HG03469 (cell line): ENCODE data around the gene ANKRD9.

Source experiments
- ATAC-seq: cut with Tn5 transposase; IDR thresholded peaks from one replicate; pipeline ENCODE4 v1.9.1; 2021; ENCODE audit warnings: mild to moderate bottlenecking, moderate library complexity, moderate number of reproducible peaks; ENCODE audit not compliant: unreplicated experiment

ANKRD9 gene

DNA sequence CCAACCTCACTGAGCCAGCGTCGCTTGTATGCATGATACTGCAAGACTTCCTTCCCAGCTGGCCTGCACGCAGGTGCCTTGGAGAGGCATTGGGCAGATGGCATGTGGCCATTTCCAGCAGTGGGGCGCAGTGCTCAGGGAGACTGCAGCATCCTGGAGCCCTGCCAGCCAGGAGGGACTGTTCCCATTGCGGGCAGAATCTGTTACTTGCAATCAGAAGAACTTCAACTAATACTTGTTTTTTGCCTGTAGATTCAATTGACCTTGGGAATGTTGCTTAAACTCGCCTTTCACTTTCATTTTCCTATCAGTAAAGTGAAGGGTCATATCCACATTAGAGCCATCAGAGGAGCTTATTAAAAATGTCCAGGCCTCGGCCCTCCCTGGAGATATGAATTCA, 29.8 kb downstream of the ANKRD9 start:
- no peak for ATAC-seq

DNA sequence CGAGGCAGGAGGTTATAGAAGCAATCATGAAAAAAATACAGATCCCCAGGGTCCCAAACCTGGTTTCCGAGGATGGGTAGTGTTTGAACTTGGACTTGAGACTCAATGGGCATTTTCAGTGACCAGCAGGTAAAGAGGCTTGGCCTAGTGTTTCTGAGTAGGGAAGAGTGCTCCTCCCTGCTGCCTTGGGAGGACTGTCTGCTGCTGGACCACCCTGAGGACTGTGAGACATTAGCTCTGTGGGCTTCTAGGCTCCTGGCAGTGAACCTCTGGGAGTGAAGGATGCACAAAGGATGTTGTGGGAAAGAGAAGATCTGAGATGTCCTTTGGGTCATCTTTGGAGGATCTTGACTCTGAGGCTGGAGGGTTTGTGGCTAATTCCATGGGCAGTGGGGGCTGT, 30.5 kb downstream of the ANKRD9 start:
- ATAC-seq = no peak

DNA sequence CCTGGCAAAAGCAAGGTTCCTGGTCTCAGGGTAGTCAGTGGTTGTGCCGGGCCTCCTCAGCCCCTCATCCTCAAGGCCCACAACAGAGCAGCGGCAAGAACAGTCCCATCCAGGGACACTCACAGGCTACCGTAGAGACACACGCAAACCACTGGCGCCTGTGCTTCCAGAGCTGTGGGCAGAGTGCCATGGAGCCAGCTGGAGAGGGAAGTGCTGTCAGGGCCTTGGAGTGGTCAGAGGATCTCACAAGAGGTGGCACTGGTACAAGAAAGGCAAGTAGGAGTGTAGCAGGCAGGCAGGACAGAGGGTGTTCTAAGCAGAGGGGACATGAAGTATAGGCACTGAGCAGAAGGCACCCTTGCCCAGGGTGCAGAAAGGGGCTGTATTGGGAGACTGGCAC, 34.6 kb downstream of the ANKRD9 start:
- ATAC-seq = no peak

DNA sequence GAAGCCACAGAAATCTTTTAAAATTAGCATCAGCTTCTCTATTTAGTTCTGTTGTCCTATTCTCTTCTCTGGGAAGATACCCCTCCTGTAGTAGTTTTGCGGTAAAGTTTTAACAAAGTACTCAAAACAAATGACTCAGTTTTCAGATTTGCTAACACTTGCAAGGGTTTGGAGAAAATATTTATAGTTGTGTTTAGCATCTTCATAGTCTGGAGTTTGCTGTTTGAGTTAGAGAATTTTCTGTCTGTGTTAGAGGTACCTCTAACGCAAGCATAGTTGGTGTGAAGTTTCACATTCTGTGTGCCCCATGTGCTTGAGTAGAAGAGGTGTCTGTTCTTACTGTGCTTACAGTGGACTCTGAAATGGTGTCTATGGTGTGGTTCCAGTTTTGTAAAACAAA, 36.0 kb downstream of the ANKRD9 start:
- no peak for ATAC-seq

DNA sequence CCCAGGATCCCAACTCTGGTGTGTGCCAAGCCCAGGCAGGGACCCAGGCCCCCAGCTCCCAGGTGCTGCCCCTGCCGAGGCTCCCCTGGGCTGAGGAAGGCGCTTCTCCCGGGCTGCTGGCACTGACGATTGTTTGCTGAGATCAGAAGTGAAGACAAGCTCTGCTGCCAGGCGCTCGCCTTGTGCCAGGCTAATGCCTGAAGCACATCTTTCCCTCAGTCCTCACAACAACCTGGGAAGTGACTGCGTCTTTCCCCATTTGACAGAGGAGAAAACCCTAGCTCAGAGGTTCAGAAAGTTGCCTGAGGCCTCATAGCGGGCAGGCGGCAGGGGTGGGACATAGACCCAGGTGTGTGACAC, 36.8 kb downstream of the ANKRD9 start:
- ATAC-seq = no peak

DNA sequence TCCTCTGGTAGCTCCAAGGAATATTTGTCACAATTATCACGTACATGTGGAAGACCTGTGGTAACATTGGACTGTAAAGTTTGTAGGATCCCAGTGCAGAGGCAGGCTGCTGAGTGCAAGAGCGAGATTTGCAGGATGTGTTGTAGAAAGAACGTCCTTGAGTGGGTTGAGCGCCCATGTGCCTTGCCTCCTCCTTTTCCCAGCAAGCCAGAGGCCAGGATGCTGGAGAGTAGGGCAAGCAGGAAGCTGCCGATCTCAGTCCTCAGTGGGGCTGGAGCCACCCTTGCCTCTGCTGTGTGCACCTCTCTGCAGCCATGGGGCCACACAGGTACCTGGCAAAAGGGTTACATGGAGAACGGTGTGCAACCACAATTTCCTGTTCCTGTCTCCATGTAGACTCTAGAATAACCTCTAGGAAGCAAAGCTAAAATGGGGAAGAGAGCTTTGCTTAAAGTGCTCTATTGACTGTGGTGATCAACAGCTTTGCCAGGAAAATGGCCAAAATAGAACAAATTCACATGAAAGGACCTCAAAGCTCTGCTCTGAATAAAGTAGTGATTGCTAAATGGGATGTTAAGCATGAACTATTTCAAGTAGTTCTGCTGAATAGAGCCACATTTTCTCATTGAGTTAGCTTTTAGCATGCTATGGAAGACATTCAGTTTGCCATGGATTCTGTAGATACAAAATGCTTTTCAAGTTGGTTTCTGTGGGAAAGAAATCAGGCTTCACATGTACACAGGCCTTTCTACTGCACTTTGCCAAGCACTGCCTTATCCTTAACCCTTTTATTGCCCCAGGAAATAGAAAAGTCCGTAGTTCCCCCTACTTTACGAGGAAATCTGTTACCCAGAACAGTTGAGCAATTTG, 37.4 kb downstream of the ANKRD9 start:
- no peak for ATAC-seq

DNA sequence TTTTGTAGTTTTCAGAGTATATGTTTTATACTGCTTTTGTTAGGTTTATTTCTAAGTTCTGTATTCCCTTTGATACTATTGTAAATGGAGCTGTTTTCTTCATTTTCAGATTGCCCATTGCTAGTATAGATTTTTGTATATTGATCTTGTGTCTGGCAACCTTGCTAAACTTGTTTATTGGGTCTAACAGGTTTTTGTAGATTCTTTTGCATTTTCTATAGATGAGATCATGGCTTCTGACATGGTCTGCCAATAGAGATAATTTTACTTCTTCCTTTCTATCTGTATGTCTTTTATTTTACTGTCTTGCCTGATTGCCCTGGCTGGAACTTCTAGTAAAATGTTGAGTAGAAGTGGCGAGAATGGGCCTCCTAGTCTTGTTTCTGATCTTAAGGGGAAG, 40.3 kb downstream of the ANKRD9 start:
- no peak for ATAC-seq

DNA sequence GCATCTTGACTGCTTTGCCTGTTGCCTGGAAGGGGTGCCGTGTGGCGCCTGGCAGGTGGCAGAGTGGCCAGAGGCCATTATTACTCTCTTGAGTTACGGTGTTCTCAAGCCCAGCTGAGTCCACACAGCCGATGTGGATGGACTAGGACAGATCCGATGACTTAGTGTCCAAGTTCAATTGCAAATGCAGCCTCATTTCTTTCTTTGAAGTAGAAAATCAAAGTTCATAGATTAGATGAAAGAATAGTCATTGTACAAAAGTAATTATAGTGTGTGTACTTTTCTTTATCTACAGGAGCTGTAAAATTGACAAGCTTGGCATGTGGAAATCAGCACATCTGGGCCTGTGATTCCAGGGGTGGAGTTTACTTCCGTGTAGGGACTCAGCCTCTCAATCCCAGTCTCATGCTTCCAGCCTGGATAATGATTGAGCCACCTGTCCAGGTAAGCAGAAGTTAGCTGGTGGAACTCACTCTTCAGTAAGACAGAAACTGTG, 44.7 kb downstream of the ANKRD9 start:
- ATAC-seq = no peak

DNA sequence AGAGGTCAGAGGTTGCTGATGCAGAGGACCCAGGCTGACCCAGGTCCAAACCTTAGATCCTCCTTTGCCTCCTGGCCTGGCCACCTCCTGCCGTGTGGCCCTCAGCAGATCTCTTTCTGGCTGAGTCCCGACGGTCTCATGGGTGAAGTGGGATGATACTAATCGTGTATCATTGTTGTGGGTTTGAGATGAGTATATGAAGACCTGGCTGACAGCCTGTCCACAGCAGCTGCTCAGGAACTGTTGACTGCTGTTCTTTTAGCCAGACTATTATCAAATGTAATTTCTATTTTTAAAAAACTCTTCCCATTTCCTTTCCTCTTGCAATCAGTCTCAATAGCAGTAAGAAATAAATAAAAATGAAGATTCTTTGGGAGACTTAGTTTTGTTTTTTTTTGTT, 45.6 kb downstream of the ANKRD9 start:
- no peak for ATAC-seq

DNA sequence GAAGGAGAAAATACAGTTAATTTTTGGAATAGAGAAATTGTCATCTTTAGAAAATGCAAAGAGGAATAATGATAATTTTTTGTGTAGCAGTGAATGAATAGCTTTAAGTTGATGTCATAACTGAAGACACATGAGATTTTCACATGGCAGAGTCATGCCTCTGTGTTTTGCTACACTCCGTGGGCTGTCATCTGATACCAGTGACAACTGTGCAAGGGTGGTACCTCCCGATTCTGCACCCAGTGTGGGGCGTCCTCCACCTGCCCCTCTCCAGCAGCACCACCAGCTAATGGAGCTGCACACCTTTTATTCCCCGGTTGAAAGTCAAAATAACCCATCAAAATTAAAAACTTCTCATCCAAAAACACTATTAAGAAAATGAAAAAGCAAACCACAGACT, 47.2 kb downstream of the ANKRD9 start:
- ATAC-seq = no peak

DNA sequence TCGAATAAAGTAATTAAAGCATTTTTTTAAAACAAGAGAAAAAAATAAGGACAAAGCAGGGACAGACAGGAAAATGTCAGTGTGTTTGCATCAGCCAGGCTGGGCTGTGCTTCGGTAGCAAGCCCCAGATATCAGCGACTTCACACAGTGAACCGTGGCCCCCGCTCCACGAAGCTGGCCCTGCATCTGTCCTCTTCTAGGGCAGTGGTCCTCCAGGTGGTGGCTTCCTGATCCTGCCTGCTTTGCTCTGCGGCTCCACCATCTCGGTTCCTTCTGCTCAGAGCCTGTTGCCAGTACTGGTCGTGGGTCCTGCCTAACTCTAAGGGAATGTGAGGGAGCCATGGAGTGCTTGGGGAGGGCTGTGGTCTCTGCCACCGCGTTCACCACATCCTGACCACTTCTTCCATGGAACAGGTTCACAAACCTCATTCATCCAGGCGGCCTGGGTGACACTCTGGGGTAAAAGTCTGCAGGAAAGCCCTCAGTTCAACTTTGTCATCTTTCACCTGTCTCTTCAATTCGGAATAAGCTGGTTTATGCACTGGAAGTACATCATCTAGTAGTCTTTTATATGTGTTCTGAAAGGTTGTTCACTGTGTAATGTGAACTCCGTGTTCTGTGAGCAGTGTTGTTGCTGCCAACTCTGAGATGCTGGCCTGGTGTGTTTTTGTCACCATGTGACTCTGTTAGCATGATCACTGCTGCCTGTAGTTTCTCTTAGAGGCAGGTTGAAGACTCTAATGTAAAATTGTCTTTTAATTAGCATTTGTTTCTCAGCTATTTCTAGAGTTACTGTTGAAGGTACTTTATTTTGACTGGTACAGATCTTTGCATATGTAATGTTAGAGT, 47.9 kb downstream of the ANKRD9 start:
- ATAC-seq = no peak

DNA sequence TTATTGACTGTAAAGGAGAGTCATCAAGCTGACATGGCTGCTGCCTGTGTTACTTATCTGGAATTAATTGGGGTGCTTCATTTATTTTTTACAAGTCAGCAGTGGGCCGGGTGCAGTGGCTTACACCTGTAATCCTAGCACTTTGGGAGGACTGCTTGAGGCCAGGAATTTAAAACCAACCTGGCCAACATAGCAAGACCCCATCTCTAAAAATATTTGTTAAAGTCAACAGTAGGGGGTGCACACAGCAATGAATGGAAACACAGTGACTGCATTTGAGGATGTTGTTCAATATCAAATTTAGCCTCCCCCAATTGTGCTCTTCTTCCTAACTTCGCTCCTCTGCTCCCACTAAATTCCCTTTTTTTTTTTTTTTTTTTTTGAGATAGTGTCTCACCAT, 52.1 kb downstream of the ANKRD9 start:
- ATAC-seq = no peak

DNA sequence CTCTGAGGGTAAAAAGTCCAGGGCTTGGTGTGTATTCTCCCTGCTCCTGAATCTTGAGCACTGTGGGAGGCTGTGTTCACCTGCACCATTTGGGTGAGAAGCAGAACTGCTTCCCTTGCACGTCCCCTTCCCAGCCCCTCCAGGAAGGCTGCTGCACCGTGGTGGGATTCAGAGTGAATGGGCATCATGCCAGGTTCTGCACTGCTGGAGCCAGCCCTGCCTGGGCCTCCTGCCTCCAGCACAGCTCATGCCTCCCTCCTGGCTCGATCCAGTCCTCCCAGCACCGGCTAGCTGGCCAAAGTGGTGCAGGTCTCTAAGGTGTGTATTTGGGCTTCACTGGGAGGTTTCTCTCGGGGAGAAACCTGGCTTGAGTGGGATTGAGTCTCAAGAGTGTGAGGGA, 54.9 kb downstream of the ANKRD9 start:
- ATAC-seq = no peak

DNA sequence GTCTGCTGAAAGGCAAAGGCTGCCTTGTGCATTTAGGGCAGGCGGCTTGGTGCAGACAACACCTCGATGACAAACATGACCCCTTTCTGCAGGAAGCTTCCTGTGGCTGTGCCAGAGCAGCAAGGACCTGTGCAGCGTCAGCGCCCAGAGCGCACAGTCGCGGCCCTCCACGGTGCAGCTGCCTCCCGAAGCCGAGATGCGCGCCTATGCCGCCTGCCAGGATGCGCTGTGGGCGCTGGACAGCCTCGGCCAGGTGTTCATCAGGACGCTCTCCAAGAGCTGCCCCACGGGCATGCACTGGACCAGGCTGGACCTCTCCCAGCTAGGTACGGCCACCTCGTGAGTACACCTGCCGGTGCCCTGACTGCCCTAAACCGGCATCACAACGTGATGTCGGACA, 57.3 kb downstream of the ANKRD9 start:
- no peak for ATAC-seq
